ENCODE measurements around the gene ATF7IP. TPM values are rescaled to one million over a fixed set of nuclear protein-coding genes. Genes with fewer than 3 reads are reported as not detected.

Gene ATF7IP
- total RNA-seq, 1 donor from 2014 or later, result 46.4 TPM

- no peak for TF ChIP-seq POLR2A (IDR thresholded peaks at IDR 0.05)
- no peak for TF ChIP-seq CTCF (IDR thresholded peaks at IDR 0.05)
- peak in 1 of 2 donors; percentile 21 for TF ChIP-seq POLR2AphosphoS5 (IDR thresholded peaks at IDR 0.05; ENCODE audit: insufficient read depth in 1 of 2, low read depth in 1 of 2)
- Histone ChIP-seq H3K4me3 (no peak overlapping the region), H3K4me1 (no peaks in the 10 kb centered on the region), H3K27me3 (no peaks in the 10 kb centered on the region), H3K27ac (no peak overlapping the region), H3K36me3 (no peaks in the 10 kb centered on the region), H3K9me3 (no peaks in the 10 kb centered on the region)
- no peak for DNase-seq (ENCODE audit: extremely low spot score in 2 of 2)
- intact Hi-C loops (cut with DNase I), result no loop called here
Observed at GRCh38 chr12:14548609-14549008, 183.1 kb downstream of the ATF7IP start.

Other genes with a start within 250 kb of the ATF7IP start
- gene PLBD1, start 202.2 kb downstream of the ATF7IP start, total RNA-seq, result 29.0 TPM

Data from vagina (tissue), 2 donors.